Left ventricle myocardium inferior (tissue), 1 donor: Measurements from ENCODE around the gene LRBA. TPM values are rescaled to one million over a fixed set of nuclear protein-coding genes. Genes with fewer than 3 reads are reported as not detected.
"Not testable (repeated sequence)": the region's sequence is repeated elsewhere in the genome, so short reads cannot be mapped to it uniquely, and the experiment has no call there.

Experiments
- DNase-seq: peaks from one replicate; pipeline ENCODE4 v3.0.0-alpha.2; 2020
- H3K27ac ChIP-seq: fragments of 200-600 bp; replicated peaks from 2 replicates; pipeline ENCODE4 v1.8.0; 2021
- H3K27me3 ChIP-seq: fragments of 200-600 bp; 2 replicates; pipeline ENCODE4 v1.8.0; 2021; ENCODE audit warnings: low read depth
- H3K36me3 ChIP-seq: fragments of 200-600 bp; 2 replicates; pipeline ENCODE4 v1.8.0; 2021
- H3K4me1 ChIP-seq: fragments of 200-600 bp; 2 replicates; pipeline ENCODE4 v1.8.0; 2021
- H3K4me3 ChIP-seq: fragments of 200-600 bp; 2 replicates; pipeline ENCODE4 v1.8.0; 2021; ENCODE audit warnings: mild to moderate bottlenecking, moderate library complexity
- H3K9me3 ChIP-seq: fragments of 200-600 bp; replicated peaks from 2 replicates; pipeline ENCODE4 v1.8.0; 2021
- CTCF ChIP-seq: fragments of 200-600 bp; IDR thresholded peaks from 2 replicates; pipeline ENCODE4 v1.8.0; 2021; ENCODE audit warnings: antibody characterized with exemption, mild to moderate bottlenecking, borderline replicate concordance
- intact Hi-C: fragments of 100-400 bp; cut with micrococcal nuclease; formaldehyde crosslinking; loops from one replicate; pipeline ENCODE4 v1.11.0; 2022
- total RNA-seq: library from RNA; stranded (reverse); fragmentation: NEBNext Ultra II Directional; extraction: Animal tissue kit (Norgen Biotek cat#: 25700); gene quantifications from one replicate; pipeline ENCODE4 v1.2.1, GENCODE V29; 2021
- donor health status: DM: no; HTN: yes; CAD: no; lungs with severe emphysema.

Gene LRBA
- total RNA-seq, 1 donor from 2014 or later: 19.1 TPM

- H3K9me3 ChIP-seq: peaks cover 9% of the 10 kb centered on the region
- intact Hi-C loops: no loop called here
- DNase-seq: no peak
- H3K4me3 ChIP-seq: no peak overlapping the region
- no peaks in the 10 kb centered on the region for H3K36me3 ChIP-seq
- H3K27me3 ChIP-seq: no peaks in the 10 kb centered on the region
- peaks cover 18% of the 10 kb centered on the region for H3K4me1 ChIP-seq
- TF ChIP-seq CTCF: no peak
- no peak overlapping the region for H3K27ac ChIP-seq
Observed at GRCh38 chr4:150961566-150961965, 53.5 kb downstream of the LRBA start.

GRCh38 chr4:150960818-150961217 is 54.3 kb downstream of the LRBA start:
- Histone ChIP-seq H3K36me3 (no peaks in the 10 kb centered on the region), H3K4me3 (no peak overlapping the region), H3K9me3 (peaks cover 9% of the 10 kb centered on the region), H3K27me3 (no peaks in the 10 kb centered on the region), H3K4me1 (peaks cover 18% of the 10 kb centered on the region), H3K27ac (no peak overlapping the region)
- intact Hi-C loops: no loop called here
- peak; percentile 44 for TF ChIP-seq CTCF
- DNase-seq: no peak

- intact Hi-C loops: no loop called here
- peaks cover 9% of the 10 kb centered on the region for H3K9me3 ChIP-seq
- peak; percentile 65 for TF ChIP-seq CTCF
- peaks cover 18% of the 10 kb centered on the region for H3K4me1 ChIP-seq
- H3K27ac ChIP-seq: no peak overlapping the region
- H3K36me3 ChIP-seq: no peaks in the 10 kb centered on the region
- H3K27me3 ChIP-seq: no peaks in the 10 kb centered on the region
- no peak overlapping the region for H3K4me3 ChIP-seq
- DNase-seq: no peak
Observed at GRCh38 chr4:150960079-150960478, 55.0 kb downstream of the LRBA start.

GRCh38 chr4:150957981-150958380 is 57.1 kb downstream of the LRBA start:
- H3K4me3 ChIP-seq, intact Hi-C loops, H3K36me3 ChIP-seq, H3K9me3 ChIP-seq, H3K27me3 ChIP-seq, H3K27ac ChIP-seq, DNase-seq: not testable (repeated sequence)
- peaks cover 18% of the 10 kb centered on the region for H3K4me1 ChIP-seq

- H3K27me3 ChIP-seq, H3K4me3 ChIP-seq, intact Hi-C loops, DNase-seq, H3K27ac ChIP-seq, H3K9me3 ChIP-seq, H3K36me3 ChIP-seq: not testable (repeated sequence)
- H3K4me1 ChIP-seq: peaks cover 13% of the 10 kb centered on the region
Observed at GRCh38 chr4:150957095-150957494, 58.0 kb downstream of the LRBA start.

- H3K9me3 ChIP-seq: peaks cover 14% of the 10 kb centered on the region
- intact Hi-C loops: not testable (repeated sequence)
Observed at GRCh38 chr4:150953916-150954315, 61.2 kb downstream of the LRBA start.

GRCh38 chr4:150952167-150952845 is 62.8 kb downstream of the LRBA start:
- no peak for TF ChIP-seq CTCF
- H3K4me3 ChIP-seq: no peak overlapping the region
- intact Hi-C loops: no loop called here

More at GRCh38 chr4:150953916-150954315, 61.2 kb downstream of the LRBA start:
- H3K36me3 ChIP-seq, H3K27me3 ChIP-seq, DNase-seq, H3K4me3 ChIP-seq, H3K27ac ChIP-seq: not testable (repeated sequence)
- H3K4me1 ChIP-seq: peaks cover 17% of the 10 kb centered on the region

More at GRCh38 chr4:150952167-150952845, 62.8 kb downstream of the LRBA start:
- DNase-seq: no peak
- Histone ChIP-seq H3K27ac (no peak overlapping the region), H3K9me3 (peaks cover 5% of the 10 kb centered on the region), H3K27me3 (no peaks in the 10 kb centered on the region), H3K36me3 (no peaks in the 10 kb centered on the region), H3K4me1 (peaks cover 17% of the 10 kb centered on the region)
